CD4-positive, alpha-beta T cell treated with Interleukin-6 at 100 ng/mL for 8 hours (primary cell): Measurements from ENCODE around the gene MNDA.
"Not testable (repeated sequence)": the region's sequence is repeated elsewhere in the genome, so short reads cannot be mapped to it uniquely, and the experiment has no call there.

Experiments used
- DNase-seq: peaks from one replicate; pipeline ENCODE4 v3.0.0-alpha.2; 2020; ENCODE audit warnings: mixed read lengths, low spot score

The MNDA gene

DNA sequence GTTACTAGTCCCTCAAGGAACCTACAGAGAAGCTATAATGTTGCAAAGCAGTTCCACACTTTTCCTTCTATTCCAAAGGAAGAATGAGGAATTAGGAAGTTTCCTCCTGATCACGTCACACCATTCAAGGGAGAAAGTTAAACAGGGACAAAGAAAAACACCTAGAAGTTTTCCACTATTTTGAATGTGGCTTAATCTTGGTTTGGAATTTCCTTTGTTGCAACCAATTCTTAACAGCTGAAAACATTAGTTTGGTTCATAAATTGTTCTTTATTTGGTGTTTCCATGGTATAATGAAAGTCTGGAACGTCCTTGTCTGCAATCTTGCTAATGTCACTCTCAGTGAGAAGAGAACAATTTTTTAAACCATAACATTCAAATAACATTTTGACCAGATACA is 8.4 kb downstream of the MNDA start:
- DNase-seq, result no peak

DNA sequence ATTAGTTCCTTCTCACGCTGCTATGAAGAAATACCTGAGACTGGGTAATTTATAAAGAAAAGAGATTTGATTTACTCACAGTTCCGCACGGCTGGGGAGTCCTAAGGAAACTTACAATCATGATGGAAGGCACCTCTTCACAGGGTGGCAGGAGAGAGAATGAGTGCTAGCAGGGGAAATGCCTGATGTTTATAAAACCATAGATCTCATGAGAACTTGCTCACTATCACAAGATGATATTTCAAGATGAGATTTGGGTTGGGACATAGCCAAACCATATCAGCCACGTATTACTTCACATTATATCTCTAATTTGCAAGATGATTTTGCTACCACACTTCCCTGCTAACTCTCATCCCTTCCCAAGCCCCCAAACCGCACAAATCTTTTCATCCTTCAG is 9.1 kb downstream of the MNDA start:
- no peak for DNase-seq

DNA sequence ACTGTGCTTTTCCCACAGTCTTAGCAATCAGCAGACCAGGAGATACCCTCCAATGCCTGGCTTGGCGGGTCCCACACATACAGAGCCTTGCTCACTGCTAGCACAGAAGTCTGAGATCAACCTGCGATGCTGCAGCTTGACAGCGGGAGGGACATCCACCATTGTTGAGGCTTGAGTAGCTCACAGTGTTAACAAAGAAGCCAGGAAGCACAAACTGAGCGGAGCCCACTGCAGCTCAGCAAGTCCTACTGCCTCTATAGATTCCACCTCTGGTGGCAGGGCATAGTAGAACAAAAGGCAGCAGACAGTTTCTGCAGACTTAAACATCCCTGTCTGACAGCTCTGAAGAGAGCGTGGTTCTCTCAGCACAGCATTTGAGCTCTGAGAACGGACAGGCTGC is 33.4 kb downstream of the MNDA start:
- DNase-seq, result no peak

DNA sequence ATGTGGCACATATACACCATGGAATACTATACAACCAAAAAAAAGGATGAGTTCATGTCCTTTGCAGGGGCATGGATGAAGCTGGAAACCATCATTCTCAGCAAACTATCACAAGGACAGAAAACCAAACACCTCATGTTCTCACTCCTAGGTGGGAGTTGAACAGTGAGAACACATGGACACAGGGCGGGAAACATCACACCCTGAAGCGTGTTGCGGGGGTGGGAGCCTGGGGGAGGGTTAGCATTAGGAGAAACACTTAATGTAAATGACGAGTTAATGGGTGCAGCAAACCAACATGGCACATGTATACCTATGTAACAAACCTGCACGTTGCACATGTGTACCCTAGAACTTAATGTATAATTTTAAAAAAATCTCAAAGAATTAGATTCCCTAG is 39.3 kb downstream of the MNDA start:
- not testable (repeated sequence) for DNase-seq

DNA sequence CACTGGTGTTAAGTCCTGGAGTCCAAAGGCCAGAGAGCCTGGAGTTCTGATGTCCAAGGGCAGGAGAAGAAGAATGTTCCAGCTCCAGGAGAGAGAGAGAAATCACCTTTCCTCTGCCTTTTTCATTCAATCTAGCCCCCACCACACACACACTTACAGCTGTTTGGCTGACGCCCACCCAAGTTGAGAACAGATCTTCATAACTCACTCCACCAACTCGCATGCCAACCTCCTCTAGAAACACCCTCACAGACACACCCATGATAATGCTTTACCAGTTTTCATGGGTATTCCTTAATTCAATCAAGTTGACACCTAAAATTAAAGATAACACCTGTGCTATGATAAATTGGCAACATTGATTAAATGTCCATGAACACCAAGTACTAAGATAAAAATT is 42.0 kb downstream of the MNDA start:
- DNase-seq, result no peak

DNA sequence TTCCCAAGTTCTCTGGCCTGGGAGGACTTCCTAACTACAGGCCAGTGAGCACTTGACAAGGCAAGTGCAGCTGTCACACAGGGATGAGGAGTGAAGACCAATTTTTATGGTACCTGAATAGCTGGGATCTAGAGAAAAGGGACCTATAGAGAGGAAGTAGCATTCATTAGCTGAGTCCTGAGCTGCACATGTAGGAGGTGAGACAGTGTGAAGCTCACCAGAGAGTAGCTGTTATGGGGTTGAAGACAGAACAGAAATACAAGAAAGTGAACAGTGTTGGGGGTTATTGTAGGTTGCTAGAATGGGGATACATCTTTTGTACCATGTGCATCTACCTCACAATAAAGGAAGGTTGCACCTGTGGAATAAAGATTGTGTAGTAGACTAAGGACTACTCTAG is 62.5 kb downstream of the MNDA start:
- DNase-seq, result no peak

DNA sequence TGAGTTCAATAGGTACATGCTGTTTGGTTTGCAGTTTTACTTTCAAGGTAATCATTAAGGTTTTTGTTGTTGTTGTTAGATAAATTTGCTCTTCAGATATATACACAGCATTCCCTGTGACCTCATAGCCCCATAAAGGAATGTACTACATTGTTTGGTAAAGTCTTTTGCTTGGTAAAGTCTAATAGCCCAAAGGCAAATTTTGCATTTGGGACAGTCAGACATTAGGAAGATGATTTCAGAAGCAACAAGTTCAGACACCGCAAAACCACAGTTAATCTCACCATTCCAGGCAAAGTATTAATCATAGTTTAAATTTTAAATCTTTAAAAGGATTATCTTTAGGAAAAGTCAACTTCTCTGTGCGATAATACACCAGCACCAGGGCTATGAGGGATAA is 67.6 kb downstream of the MNDA start:
- no peak for DNase-seq
